ENCODE data around the gene NSRP1.

- TF ChIP-seq EZH2 (IDR thresholded peaks at IDR 0.05; ENCODE audit: low read depth, low read length, severe bottlenecking) (no peak), FOSL1 (IDR thresholded peaks at IDR 0.05; ENCODE audit: insufficient read depth, low read depth, low read length) (no peak), CTCF (IDR thresholded peaks at IDR 0.05; ENCODE audit: control extremely low read depth in 1 of 3, insufficient read depth in 1 of 3, low read depth in 1 of 3, low read length in 3 of 3) (peak; percentile 18 to 87 (median 76)), CHD7 (IDR thresholded peaks at IDR 0.05; ENCODE audit: insufficient replicate concordance, low read length) (no peak), POLR2A (IDR thresholded peaks at IDR 0.05; ENCODE audit: control extremely low read depth in 1 of 2, low read depth in 2 of 2, low read length in 2 of 2) (no peak), GTF2F1 (IDR thresholded peaks at IDR 0.05; ENCODE audit: borderline replicate concordance, low read depth, low read length) (no peak), ATF2 (IDR thresholded peaks at IDR 0.05; ENCODE audit: low read length) (no peak), RXRA (IDR thresholded peaks at IDR 0.05; ENCODE audit: insufficient read depth, low read depth, low read length) (no peak), YY1 (IDR thresholded peaks at IDR 0.05; ENCODE audit: low read depth, low read length) (no peak)
Observed at GRCh38 chr17:30093463-30094147, 23.0 kb upstream of the NSRP1 start.
